H1 (cell line): Measurements from ENCODE around the gene CNIH3.
A peak's percentile ranks its signal among the peaks of the same experiment; 100 is the strongest.

ENCODE experiments used
- CBX5 ChIP-seq: fragments of 300-800, 300-1000 bp; sonication (generic); IDR thresholded peaks from 2 replicates; pipeline ENCODE4 v1.7.1; 2016; ENCODE audit warnings: antibody characterized with exemption, low read length, low read depth
- EP300 ChIP-seq, 2 experiments: IDR thresholded peaks; 1 replicate in 1 of 2; 2 replicates in 1 of 2; pipeline ENCODE4 v1.6.1; 2011 to 2012; ENCODE audit warnings: low read depth in 2 of 2, low read length in 2 of 2, mild to moderate bottlenecking in 2 of 2, borderline replicate concordance in 1 of 2, inconsistent platforms in 1 of 2, moderate library complexity in 1 of 2
- MAX ChIP-seq: IDR thresholded peaks from 2 replicates; pipeline ENCODE4 v1.6.1; 2012; ENCODE audit warnings: inconsistent platforms
- POLR2A ChIP-seq, 2 experiments: IDR thresholded peaks; 1 replicate in 1 of 2; 2 replicates in 1 of 2; pipeline ENCODE4 v1.6.1; 2011; ENCODE audit warnings: low read depth in 2 of 2, low read length in 2 of 2, mild to moderate bottlenecking in 2 of 2; ENCODE audit errors: control extremely low read depth in 1 of 2
- RBBP5 ChIP-seq: IDR thresholded peaks from 2 replicates; pipeline ENCODE4 v1.7.1; 2012; ENCODE audit warnings: low read depth, mild to moderate bottlenecking, inconsistent platforms, low read length, moderate library complexity, borderline replicate concordance
- TAF1 ChIP-seq: IDR thresholded peaks from 2 replicates; pipeline ENCODE4 v1.6.1; 2011; ENCODE audit warnings: mild to moderate bottlenecking, low read depth, low read length
- TF ChIP-seq, protein P1 (sequence below), 3 experiments: IDR thresholded peaks; 1 replicate in 2 of 3; 2 replicates in 1 of 3; pipeline versions ENCODE4 v1.5.1 to v1.6.1; 2011; ENCODE audit warnings: low read length in 3 of 3, mild to moderate bottlenecking in 3 of 3, inconsistent platforms in 2 of 3, low read depth in 1 of 3, moderate library complexity in 1 of 3; ENCODE audit not compliant: insufficient read depth in 1 of 3; ENCODE audit errors: control extremely low read depth in 1 of 3

DNA sequence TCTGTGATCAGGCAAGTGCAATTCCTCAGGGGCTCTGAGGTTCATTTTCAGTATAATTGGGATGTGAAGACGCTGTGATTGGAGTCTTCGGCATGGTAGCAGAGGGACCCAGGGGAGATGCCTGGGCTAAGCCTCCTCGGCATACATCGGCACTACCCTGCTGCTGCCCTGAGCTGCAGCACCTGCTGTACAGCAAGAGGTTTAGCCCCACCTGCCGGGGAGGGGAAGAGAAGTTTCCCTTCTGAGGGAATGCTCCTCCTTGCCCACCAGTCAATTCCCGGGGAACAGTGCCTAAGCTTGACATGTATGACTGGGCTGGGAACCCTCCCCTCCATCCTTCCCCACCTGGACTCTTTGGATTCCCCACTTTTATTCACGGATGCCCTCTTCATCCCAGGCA lies 24.9 kb downstream of the CNIH3 start:
- TF ChIP-seq CBX5 (no peak), EP300 (IDR thresholded peaks at IDR 0.05; ENCODE audit: borderline replicate concordance in 1 of 2, low read depth in 2 of 2, low read length in 2 of 2) (no peak), POLR2A (IDR thresholded peaks at IDR 0.05; ENCODE audit: control extremely low read depth in 1 of 2, low read depth in 2 of 2, low read length in 2 of 2) (no peak), MAX (peak; percentile 15; the same call in 1 of the 2 replicates), RBBP5 (no peak), TAF1 (no peak)
- TF ChIP-seq, protein P1, sequence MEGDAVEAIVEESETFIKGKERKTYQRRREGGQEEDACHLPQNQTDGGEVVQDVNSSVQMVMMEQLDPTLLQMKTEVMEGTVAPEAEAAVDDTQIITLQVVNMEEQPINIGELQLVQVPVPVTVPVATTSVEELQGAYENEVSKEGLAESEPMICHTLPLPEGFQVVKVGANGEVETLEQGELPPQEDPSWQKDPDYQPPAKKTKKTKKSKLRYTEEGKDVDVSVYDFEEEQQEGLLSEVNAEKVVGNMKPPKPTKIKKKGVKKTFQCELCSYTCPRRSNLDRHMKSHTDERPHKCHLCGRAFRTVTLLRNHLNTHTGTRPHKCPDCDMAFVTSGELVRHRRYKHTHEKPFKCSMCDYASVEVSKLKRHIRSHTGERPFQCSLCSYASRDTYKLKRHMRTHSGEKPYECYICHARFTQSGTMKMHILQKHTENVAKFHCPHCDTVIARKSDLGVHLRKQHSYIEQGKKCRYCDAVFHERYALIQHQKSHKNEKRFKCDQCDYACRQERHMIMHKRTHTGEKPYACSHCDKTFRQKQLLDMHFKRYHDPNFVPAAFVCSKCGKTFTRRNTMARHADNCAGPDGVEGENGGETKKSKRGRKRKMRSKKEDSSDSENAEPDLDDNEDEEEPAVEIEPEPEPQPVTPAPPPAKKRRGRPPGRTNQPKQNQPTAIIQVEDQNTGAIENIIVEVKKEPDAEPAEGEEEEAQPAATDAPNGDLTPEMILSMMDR (IDR thresholded peaks at IDR 0.05; ENCODE audit: control extremely low read depth in 1 of 3, insufficient read depth in 1 of 3, low read depth in 1 of 3, low read length in 3 of 3): peak; percentile 55 to 67 (median 65)
